Panc1 (cell line): ENCODE results near the gene APBB3.

ENCODE experiments used
- POLR2AphosphoS5 ChIP-seq: IDR thresholded peaks from 2 replicates; pipeline ENCODE4 v1.6.1; 2012; ENCODE audit warnings: mild to moderate bottlenecking, low read depth, low read length, moderate library complexity
- SIN3A ChIP-seq: IDR thresholded peaks from 2 replicates; pipeline ENCODE4 v1.6.1; 2012; ENCODE audit warnings: low read depth, mild to moderate bottlenecking, low read length, moderate library complexity, borderline replicate concordance; ENCODE audit not compliant: insufficient read depth
- TCF7L2 ChIP-seq: IDR thresholded peaks from 2 replicates; pipeline ENCODE4 v1.6.1; 2011; ENCODE audit warnings: mild to moderate bottlenecking, low read depth, low read length, inconsistent platforms
- TF ChIP-seq, protein P1 (sequence below): fragments of 450-650 bp; IDR thresholded peaks from 2 replicates; pipeline ENCODE4 v1.5.1; 2017; ENCODE audit warnings: mild to moderate bottlenecking

DNA sequence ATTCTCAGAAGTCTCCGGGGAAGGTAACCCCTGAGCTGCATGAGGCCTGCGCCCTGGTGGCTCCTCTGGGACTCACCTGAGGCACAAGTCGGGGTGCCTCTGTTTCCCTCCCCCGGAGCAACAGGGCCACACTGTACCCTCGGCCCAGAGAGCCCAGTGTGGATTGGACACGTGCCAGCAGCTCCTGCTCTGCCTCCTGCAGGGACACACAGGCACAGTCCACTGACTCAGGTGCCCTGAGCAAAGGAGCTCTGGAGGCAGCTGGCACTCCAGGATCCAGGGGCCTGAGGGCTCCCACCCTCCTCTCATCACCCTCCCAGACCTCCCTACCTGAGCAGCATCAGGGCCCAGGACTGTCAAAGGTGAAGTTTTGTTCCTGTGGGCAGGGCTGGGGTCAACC lies 29.8 kb upstream of the APBB3 start:
- TF ChIP-seq, protein P1, sequence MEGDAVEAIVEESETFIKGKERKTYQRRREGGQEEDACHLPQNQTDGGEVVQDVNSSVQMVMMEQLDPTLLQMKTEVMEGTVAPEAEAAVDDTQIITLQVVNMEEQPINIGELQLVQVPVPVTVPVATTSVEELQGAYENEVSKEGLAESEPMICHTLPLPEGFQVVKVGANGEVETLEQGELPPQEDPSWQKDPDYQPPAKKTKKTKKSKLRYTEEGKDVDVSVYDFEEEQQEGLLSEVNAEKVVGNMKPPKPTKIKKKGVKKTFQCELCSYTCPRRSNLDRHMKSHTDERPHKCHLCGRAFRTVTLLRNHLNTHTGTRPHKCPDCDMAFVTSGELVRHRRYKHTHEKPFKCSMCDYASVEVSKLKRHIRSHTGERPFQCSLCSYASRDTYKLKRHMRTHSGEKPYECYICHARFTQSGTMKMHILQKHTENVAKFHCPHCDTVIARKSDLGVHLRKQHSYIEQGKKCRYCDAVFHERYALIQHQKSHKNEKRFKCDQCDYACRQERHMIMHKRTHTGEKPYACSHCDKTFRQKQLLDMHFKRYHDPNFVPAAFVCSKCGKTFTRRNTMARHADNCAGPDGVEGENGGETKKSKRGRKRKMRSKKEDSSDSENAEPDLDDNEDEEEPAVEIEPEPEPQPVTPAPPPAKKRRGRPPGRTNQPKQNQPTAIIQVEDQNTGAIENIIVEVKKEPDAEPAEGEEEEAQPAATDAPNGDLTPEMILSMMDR, result no peak
- TF ChIP-seq POLR2AphosphoS5 (no peak), SIN3A (no peak), TCF7L2 (no peak)
